Glutamatergic neuron (in vitro differentiated cells): Measurements from ENCODE around the gene DUSP10. TPM values are rescaled to one million over a fixed set of nuclear protein-coding genes. Genes with fewer than 3 reads are reported as not detected.
A peak's percentile ranks its signal among the peaks of the same experiment; 100 is the strongest.

Source experiments
- DNase-seq: peaks from one replicate; pipeline ENCODE4 v3.0.0; 2022
- H3K27ac Mint-ChIP-seq: one replicate; pipeline ENCODE4 v1.8.0; 2020; ENCODE audit warnings: mild to moderate bottlenecking, mixed read lengths, inconsistent platforms; ENCODE audit not compliant: unreplicated experiment
- H3K27me3 Mint-ChIP-seq: one replicate; pipeline ENCODE4 v1.8.0; 2020; ENCODE audit warnings: mild to moderate bottlenecking, moderate library complexity, mixed read lengths, inconsistent platforms; ENCODE audit not compliant: unreplicated experiment
- H3K36me3 Mint-ChIP-seq: one replicate; pipeline ENCODE4 v1.8.0; 2020; ENCODE audit warnings: mild to moderate bottlenecking, mixed read lengths, inconsistent platforms; ENCODE audit not compliant: unreplicated experiment
- H3K4me1 Mint-ChIP-seq: one replicate; pipeline ENCODE4 v1.8.0; 2020; ENCODE audit warnings: mild to moderate bottlenecking, low read depth, mixed read lengths, inconsistent platforms; ENCODE audit not compliant: unreplicated experiment
- H3K4me3 Mint-ChIP-seq: one replicate; pipeline ENCODE4 v1.8.0; 2020; ENCODE audit warnings: mild to moderate bottlenecking, mixed read lengths, inconsistent platforms; ENCODE audit not compliant: unreplicated experiment
- H3K9me3 Mint-ChIP-seq: one replicate; pipeline ENCODE4 v1.8.0; 2020; ENCODE audit warnings: mild to moderate bottlenecking, moderate library complexity, mixed read lengths, inconsistent platforms; ENCODE audit not compliant: unreplicated experiment
- total RNA-seq: library from RNA; stranded (reverse); fragmentation: NEBNext Ultra II Directional; extraction: Animal tissue kit (Norgen Biotek cat#: 25700); gene quantifications from one replicate; pipeline ENCODE4 v1.2.1, GENCODE V29; 2021; ENCODE audit not compliant: unreplicated experiment
- TF ChIP-seq, protein P1 (sequence below): fragments of 200-600 bp; sonication (generic); IDR thresholded peaks from one replicate; pipeline ENCODE4 v1.5.0; 2021; ENCODE audit not compliant: partially characterized antibody, unreplicated experiment

DUSP10 gene
- total RNA-seq, 1 donor from 2014 or later = 21.5 TPM

DNA sequence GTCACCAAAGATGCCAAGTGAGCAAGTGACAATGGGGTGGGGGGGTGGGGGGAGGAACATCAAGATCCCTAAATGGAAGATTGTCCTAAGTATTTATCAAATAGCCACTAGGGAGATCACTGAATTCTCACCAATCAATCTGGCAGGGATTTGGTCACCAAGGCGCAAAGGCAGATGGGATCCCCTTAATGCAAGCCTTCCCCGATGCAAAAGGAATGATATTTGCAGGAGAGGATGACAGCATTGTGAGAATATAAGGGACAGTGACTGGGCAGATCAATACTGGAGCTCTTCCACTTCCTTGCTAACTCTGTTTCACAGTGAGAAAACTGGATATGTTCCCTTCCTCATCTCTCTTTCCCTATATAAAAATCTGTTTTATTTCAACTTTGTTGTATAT, 40.9 kb downstream of the DUSP10 start:
- no peaks in the 10 kb centered on the region for H3K27me3 Mint-ChIP-seq
- TF ChIP-seq, protein P1, sequence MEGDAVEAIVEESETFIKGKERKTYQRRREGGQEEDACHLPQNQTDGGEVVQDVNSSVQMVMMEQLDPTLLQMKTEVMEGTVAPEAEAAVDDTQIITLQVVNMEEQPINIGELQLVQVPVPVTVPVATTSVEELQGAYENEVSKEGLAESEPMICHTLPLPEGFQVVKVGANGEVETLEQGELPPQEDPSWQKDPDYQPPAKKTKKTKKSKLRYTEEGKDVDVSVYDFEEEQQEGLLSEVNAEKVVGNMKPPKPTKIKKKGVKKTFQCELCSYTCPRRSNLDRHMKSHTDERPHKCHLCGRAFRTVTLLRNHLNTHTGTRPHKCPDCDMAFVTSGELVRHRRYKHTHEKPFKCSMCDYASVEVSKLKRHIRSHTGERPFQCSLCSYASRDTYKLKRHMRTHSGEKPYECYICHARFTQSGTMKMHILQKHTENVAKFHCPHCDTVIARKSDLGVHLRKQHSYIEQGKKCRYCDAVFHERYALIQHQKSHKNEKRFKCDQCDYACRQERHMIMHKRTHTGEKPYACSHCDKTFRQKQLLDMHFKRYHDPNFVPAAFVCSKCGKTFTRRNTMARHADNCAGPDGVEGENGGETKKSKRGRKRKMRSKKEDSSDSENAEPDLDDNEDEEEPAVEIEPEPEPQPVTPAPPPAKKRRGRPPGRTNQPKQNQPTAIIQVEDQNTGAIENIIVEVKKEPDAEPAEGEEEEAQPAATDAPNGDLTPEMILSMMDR = no peak
- DNase-seq = peak; percentile 42
- H3K4me1 Mint-ChIP-seq = peaks cover 13% of the 10 kb centered on the region
- H3K9me3 Mint-ChIP-seq = peaks cover 3% of the 10 kb centered on the region
- H3K27ac Mint-ChIP-seq = peak overlapping the region; percentile 16
- peaks cover 12% of the 10 kb centered on the region for H3K36me3 Mint-ChIP-seq
- H3K4me3 Mint-ChIP-seq = peak overlapping the region; percentile 53

GRCh38 chr1:221700536-221700935, 41.4 kb downstream of the DUSP10 start:
- DNase-seq = no peak
- peaks cover 8% of the 10 kb centered on the region for H3K36me3 Mint-ChIP-seq
- no peaks in the 10 kb centered on the region for H3K27me3 Mint-ChIP-seq
- H3K27ac Mint-ChIP-seq = no peak overlapping the region
- peaks cover 13% of the 10 kb centered on the region for H3K4me1 Mint-ChIP-seq
- peaks cover 3% of the 10 kb centered on the region for H3K9me3 Mint-ChIP-seq
- TF ChIP-seq, protein P1 = no peak
- no peak overlapping the region for H3K4me3 Mint-ChIP-seq

GRCh38 chr1:221699978-221700519, 41.8 kb downstream of the DUSP10 start:
- no peak overlapping the region for H3K27ac Mint-ChIP-seq
- H3K4me1 Mint-ChIP-seq = peaks cover 13% of the 10 kb centered on the region
- peaks cover 6% of the 10 kb centered on the region for H3K36me3 Mint-ChIP-seq
- no peak overlapping the region for H3K4me3 Mint-ChIP-seq
- DNase-seq = no peak
- TF ChIP-seq, protein P1 = no peak
- no peaks in the 10 kb centered on the region for H3K27me3 Mint-ChIP-seq
- peaks cover 3% of the 10 kb centered on the region for H3K9me3 Mint-ChIP-seq

DNA sequence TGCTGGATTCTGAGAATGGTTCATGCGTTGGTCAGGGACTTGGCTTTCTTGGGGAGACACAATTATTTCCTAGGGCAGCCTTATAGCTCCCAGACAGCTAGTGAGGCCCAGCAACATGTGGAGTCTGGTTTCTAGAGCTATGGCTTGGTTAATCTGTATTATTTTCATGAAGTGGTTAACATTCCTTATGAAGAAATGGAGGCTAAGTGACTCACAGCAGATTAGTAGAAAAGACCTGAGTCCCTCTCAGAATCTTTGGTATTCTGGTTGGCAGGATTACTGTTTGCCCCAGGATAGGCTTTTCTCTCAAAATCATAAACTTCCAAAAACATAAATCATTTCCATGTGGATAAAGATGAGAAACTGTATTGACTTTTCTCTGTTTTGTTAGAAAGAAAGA, 42.3 kb downstream of the DUSP10 start:
- no peak for DNase-seq
- TF ChIP-seq, protein P1 = no peak
- H3K9me3 Mint-ChIP-seq = peaks cover 3% of the 10 kb centered on the region
- H3K4me1 Mint-ChIP-seq = peaks cover 13% of the 10 kb centered on the region
- no peaks in the 10 kb centered on the region for H3K27me3 Mint-ChIP-seq
- no peak overlapping the region for H3K27ac Mint-ChIP-seq
- no peak overlapping the region for H3K4me3 Mint-ChIP-seq
- H3K36me3 Mint-ChIP-seq = peaks cover 6% of the 10 kb centered on the region

GRCh38 chr1:221698579-221699349, 43.1 kb downstream of the DUSP10 start:
- peaks cover 13% of the 10 kb centered on the region for H3K4me1 Mint-ChIP-seq
- TF ChIP-seq, protein P1 = no peak
- H3K9me3 Mint-ChIP-seq = peaks cover 3% of the 10 kb centered on the region
- H3K27me3 Mint-ChIP-seq = no peaks in the 10 kb centered on the region
- H3K27ac Mint-ChIP-seq = no peak overlapping the region
- no peak overlapping the region for H3K4me3 Mint-ChIP-seq
- H3K36me3 Mint-ChIP-seq = peaks cover 6% of the 10 kb centered on the region
- DNase-seq = no peak
